Testis (tissue), 2 donors: ENCODE data around the gene APBB1IP.

Source experiments
- POLR2A ChIP-seq: fragments of 450-650 bp; IDR thresholded peaks from one replicate; pipeline ENCODE4 v1.6.1; 2017; ENCODE audit warnings: antibody characterized with exemption, mild to moderate bottlenecking, moderate library complexity
- TF ChIP-seq, protein P1 (sequence below), 3 experiments: fragments of 450-650 bp in 2 of 3; fragments of 200-600 bp in 1 of 3; sonication (generic) in 1 of 3; IDR thresholded peaks; one replicate each; pipeline ENCODE4 v1.5.1; 2016 to 2019; ENCODE audit warnings: antibody characterized with exemption in 3 of 3, mild to moderate bottlenecking in 2 of 3, moderate library complexity in 1 of 3

DNA sequence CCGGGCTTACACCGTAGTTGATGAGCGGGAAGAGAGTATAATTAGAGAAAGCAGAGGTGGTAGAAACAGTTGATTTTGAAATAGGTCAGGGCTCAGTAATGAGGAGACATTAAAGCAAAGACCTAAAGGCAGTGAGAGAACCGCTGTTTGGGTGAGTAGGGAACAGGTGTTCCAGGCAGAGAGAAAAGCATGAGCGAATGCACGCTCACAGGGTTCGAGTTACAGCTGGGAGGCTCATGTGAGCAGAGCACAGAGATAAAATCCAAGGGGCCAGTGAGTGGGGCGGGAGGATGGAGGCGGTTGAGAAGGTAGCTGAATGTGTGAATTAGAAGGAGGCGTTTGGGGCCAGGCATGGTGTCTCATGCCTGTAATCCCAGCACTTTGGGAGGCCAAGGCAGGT lies 39.9 kb downstream of the APBB1IP start:
- TF ChIP-seq, protein P1, sequence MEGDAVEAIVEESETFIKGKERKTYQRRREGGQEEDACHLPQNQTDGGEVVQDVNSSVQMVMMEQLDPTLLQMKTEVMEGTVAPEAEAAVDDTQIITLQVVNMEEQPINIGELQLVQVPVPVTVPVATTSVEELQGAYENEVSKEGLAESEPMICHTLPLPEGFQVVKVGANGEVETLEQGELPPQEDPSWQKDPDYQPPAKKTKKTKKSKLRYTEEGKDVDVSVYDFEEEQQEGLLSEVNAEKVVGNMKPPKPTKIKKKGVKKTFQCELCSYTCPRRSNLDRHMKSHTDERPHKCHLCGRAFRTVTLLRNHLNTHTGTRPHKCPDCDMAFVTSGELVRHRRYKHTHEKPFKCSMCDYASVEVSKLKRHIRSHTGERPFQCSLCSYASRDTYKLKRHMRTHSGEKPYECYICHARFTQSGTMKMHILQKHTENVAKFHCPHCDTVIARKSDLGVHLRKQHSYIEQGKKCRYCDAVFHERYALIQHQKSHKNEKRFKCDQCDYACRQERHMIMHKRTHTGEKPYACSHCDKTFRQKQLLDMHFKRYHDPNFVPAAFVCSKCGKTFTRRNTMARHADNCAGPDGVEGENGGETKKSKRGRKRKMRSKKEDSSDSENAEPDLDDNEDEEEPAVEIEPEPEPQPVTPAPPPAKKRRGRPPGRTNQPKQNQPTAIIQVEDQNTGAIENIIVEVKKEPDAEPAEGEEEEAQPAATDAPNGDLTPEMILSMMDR (IDR thresholded peaks at IDR 0.05): no peak
- TF ChIP-seq POLR2A: no peak
